GM19468 (cell line): Measurements from ENCODE around the gene CCDC171.
A peak's percentile ranks its signal among the peaks of the same experiment; 100 is the strongest.
"Not testable (repeated sequence)": the region's sequence is repeated elsewhere in the genome, so short reads cannot be mapped to it uniquely, and the experiment has no call there.

ENCODE experiments used
- ATAC-seq: cut with Tn5 transposase; IDR thresholded peaks from one replicate; pipeline ENCODE4 v1.9.1; 2021; ENCODE audit warnings: mild to moderate bottlenecking, moderate library complexity, moderate number of reproducible peaks; ENCODE audit not compliant: unreplicated experiment; ENCODE audit errors: extremely low read depth

CCDC171 gene

DNA sequence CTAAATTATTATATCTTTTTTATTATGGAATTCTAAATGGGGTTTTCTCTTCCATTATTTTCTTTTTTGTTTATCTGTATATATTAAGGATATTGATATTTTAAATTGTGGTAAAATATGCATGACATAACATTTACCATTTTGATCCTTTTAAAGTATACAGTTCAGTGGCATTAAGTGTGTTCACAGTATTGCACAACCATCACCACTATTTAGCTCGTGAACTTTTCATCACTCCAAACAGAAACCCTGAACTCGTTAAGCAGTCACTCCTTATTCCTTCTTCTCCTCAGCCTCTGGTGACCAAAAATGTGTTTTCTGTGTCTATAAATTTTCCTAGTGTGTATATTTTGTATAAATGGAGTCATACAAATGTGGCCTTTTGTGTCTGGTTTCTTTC, 188.2 kb downstream of the CCDC171 start:
- no peak for ATAC-seq

DNA sequence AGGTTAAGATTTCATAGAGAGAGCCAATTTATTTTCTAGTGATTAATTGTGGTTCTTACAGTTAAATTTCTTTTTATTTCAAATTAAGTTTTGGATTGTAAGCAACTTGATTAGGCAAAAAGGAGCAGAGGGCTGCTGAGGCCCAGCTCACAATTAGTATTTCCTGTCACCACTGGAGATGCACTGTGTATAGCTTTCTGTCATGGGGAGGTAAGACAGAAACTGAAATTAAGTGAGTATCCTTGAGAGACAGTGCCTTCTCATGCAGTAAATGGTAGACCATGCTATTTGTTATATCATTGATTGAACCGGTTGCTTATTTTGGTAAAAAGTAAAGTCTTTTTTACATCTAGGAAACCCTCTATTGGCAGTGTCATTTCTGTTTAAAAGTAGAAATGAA, 190.7 kb downstream of the CCDC171 start:
- ATAC-seq, result no peak

DNA sequence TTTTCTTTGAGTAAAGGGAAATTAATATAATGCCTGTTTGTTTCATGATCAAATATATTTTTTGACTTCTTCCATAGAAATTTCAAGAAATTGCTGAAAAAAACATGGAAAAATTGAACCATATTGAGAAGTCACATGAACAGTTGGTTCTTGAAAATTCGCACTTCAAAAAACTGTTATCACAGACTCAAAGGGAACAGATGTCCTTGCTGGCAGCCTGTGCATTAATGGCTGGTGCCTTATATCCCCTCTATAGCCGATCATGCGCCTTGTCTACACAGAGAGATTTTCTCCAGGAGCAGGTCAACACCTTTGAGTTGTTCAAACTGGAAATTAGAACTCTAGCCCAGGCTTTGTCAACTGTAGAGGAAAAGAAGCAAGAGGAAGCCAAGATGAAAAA, 191.4 kb downstream of the CCDC171 start:
- no peak for ATAC-seq

DNA sequence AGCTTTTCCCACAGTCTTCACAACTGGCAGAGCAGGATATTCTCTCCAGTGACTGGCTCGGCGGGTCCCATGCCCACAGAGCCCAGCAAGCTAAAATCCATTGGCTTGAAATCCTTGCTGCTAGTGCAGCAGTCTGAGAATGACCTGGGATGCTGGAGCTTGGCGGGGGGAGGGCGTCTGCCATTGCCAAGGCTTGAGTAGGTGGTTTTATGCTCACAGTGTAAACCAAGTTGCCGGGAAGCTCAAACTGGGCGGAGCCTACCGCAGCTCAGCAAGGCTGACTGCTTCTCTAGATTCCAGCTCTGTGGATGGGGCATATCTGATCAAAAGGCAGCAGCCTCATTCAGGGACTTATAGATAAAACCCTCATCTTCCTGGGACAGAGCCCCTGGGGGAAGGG, 194.1 kb downstream of the CCDC171 start:
- no peak for ATAC-seq

DNA sequence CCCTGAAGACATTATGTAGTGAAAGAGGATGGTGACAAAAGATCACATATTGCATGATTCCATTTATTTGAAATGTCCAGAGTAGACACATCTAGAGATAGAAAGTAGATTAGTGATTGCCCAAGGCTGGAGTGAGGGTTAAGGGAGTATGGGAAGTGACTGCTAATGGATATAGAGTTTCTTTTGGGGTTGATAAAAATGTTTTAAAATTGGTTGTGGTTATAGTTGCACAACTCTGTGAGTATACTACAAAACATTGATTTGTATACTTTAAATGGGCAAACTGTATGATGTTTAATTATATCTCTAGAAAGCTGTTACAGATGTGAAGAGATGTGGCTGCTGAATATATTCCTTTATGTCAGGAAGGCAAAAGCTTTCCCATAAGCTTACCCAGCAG, 202.8 kb downstream of the CCDC171 start:
- ATAC-seq, result no peak

DNA sequence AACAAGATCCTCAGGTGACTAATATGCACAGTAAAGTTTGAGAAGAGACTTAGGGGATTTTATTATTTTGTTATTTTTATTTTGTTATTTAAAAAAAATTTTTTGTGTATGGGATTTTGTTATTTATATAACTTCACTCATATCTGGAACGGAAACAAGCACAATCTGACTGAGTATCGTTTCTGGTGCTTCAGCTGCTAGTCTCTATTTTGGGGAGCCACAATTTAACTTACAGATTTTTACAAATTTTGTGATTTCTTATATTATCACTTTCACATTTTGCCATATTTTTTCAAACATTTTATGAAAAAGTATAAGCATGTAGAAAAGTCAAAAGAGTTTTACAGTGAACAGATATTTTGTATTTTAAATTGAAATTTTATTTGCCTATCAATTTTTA, 208.7 kb downstream of the CCDC171 start:
- no peak for ATAC-seq

DNA sequence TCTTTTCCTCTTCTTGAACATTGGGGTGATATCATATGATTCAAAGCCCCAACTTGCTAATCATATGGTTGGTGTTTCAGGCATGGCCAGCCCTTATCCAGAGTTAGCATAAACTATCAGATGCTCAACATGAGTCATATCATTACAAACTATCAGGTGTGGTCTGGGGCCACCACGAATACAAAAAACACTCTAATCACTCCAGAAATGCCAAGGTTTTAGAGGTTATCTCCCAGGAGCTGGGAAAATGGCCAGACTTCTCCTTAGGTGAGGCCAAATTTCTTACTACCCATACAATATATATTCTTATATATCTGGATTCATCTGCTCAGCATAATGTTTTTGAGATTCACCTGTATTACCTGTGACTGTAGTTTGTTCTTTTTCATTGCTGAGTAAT, 210.5 kb downstream of the CCDC171 start:
- no peak for ATAC-seq

DNA sequence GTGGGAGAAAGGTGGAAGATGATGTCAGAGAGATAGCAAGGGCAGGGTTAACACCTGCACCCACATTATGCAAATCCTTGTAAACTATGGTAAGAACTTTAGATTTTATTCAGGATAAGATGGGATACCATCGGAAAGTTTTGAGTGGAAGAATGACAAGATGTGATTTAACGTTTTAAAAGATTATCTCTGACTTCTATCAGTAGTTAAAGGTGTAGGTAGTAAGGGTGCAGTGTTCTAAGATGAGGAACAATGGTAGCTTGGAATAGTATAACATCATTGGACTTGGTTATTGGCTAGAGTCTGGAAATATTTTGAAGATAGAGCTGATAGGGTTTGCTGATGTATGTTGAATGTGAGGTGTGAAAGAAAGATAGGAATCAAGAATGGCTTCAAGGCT, 211.3 kb downstream of the CCDC171 start:
- no peak for ATAC-seq

DNA sequence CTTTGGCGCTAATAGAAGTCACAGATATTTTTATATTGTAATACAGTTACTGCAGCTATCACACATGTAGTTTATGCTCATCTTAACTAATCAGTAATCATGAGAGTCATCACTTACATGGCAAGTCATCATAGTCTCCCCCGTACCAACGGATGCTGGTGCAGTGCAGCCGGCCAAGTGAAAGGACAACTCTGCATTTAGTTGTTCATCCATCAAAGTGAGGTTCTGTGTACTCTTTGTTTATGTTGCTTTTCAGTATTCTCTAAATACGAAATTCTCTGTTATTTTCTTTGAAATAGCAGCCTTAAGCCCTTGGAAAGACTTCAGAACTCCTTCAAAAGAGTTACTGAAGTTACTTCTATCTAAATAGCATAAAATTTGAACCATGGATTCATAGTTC, 216.7 kb downstream of the CCDC171 start:
- no peak for ATAC-seq

DNA sequence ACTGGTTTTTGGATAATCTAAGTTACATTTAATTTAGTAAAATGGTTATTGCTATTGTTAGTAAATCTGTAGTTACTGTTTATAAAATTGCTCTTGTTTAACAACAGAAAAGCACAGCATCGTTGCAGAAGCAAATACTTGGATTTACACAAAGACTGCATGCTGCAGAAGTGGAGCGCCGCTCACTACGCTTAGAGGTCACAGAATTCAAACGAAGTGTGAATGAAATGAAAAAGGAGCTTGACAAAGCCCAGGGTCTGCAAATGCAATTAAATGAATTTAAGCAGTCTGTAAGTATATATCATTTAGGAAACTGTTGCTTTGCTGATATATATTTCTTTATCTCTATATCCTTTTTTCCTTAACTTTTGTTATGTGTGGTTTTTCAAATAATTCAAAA, 226.0 kb downstream of the CCDC171 start:
- ATAC-seq, result no peak

DNA sequence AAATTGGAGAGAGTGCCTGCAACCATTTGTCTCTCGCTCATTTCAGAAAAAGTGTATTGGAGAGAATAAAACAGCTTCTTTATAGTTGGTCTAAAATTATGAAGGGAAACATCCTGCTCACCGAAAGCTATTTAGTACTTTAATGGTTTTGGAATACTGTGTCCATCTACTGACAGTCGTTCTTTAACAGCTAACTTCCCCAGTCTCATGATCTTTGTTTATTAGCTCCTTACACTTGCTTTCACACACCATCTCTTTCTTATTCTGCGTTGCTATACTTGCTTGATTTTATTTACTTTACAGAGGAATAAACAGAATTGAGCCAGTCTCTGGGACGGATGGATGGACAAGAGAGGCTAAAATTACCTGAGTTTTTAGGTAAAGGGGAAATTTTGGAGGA, 229.3 kb downstream of the CCDC171 start:
- no peak for ATAC-seq

DNA sequence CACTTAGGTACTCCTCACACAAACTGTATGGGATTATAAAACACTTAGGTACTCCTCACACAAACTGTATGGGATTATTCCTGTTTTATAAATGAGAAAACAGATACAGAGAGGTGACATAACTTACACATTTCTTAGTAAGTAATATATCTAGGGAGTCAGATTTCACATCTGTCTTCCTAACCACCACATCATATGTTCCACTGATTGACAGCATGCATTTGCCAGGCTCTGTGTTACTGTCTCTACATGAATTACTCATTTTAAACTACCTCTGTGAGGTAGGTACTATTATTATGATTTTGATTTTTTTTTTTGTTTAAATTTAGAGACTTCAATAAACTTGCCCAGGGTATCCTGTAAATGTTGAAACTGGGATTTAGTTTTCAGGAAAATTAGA, 232.7 kb downstream of the CCDC171 start:
- no peak for ATAC-seq

DNA sequence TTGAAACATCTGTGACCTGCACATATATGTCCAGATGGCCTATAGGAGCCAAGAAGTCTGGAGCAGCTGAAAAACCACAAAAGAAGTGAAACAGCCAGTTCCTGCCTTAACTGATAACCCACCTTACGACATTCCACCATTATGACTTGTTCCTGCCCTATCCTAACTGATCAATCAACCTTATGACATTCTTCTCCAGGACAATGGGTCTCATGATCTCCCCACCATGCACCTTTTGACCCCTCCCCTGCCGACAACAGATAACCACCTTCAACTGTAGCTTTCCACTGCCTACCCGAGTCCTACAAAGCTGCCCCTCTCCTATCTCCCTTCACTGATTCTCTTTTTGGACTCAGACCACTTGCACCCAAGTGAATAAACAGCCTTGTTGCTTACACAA, 233.8 kb downstream of the CCDC171 start:
- ATAC-seq, result no peak

DNA sequence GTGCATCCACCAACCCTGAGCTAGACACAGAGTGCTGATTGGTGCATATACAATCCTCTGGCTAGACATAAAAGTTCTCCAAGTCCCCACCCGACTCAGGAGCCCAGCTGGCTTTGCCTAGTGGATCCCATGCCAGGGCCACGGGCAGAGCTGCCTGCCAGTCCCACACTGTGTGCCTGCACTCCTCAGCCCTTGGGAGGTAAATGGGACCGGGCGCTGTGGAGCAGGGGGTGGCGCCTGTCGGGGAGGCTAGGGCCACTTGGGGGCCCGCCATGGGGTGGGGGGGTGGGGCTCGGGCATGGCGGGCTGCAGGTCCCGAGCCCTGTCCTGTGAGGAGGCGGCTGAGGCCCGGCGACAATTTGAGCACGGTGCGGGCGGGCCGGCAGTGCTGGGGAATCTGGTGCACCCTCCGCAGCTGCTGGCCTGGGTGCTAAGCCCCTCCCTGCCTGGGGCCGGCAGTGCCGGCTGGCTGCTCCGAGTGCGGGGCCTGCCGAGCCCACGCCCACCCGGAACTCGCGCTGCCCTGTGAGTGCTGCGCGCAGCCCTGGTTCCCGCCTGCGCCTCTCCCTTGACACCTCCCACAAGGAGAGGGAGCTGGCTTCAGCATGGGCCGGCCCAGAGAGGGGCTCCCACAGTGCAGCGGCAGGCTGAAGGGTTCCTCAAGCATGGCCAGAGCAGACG, 257.5 kb downstream of the CCDC171 start:
- not testable (repeated sequence) for ATAC-seq

DNA sequence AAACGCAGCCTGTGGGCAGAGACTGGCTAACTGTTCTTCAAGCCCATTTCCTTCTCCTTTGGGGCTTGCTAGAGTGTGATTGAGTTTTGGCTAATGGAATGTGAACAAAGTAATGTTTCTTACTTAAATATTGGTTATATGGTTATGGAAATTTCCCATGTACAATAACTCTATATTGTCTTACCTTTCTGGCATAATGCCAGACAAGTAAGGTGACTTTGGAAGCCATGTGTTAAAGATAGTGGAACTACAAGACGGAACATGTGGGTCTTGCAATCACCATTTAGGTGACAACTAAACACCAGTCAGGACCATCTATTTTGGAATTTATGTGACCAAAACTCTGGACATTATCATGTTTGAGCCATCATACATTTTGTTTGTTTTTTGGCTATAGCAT, 260.2 kb downstream of the CCDC171 start:
- no peak for ATAC-seq

DNA sequence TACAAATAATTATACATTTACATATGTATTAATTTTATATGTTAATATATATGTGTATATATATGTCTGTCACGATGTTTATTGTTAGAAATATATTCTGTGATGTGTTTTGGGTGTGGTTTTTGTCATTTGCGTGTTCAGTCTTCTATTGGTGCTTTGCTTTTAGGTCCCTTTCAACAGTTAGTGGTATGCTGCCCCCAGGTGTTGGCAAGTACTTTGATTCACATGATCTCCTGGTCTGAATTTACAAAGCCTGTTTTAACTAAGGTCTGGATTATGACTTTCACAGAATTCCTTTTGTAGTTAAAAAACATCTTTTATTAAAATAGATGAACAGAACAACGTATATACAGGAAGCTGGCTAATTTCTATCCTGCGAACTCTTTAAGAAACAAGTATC, 271.5 kb downstream of the CCDC171 start:
- no peak for ATAC-seq

DNA sequence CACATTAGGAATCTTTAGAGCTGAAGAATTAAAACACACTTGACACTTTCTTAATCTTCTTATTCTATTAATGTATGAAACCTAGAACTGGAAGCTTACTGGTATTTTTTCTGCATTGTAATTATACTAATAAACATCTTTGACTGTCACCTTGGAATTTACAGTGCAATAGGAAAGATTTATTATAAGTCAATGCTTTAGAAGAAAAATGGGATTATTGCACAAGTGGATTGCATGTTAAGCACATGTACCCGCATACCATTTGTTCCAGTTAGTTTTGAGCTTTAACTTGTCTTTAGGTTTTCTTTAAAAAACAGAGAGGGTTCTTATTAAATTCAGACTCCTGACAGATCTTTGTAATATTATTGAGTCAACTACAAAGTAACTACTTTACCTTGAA, 278.5 kb downstream of the CCDC171 start:
- ATAC-seq, result no peak

DNA sequence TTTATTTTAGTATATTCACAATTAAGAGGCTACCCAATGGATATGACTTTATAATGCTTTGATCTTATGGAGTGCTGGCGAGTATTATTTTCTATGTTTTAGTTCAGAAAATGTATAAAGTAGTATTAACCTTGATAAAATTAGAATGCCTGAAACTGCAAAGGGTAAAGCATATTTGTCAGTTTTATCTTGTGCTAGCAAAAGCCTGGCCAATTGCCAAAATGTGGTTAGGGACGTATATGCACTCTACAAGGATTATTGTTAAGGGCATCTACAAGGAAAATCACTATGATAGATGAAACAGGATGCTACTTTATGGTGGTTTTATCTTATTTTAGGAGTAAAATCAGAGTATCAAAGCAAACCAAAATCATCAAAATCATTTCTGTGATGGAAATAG, 281.7 kb downstream of the CCDC171 start:
- ATAC-seq, result no peak

DNA sequence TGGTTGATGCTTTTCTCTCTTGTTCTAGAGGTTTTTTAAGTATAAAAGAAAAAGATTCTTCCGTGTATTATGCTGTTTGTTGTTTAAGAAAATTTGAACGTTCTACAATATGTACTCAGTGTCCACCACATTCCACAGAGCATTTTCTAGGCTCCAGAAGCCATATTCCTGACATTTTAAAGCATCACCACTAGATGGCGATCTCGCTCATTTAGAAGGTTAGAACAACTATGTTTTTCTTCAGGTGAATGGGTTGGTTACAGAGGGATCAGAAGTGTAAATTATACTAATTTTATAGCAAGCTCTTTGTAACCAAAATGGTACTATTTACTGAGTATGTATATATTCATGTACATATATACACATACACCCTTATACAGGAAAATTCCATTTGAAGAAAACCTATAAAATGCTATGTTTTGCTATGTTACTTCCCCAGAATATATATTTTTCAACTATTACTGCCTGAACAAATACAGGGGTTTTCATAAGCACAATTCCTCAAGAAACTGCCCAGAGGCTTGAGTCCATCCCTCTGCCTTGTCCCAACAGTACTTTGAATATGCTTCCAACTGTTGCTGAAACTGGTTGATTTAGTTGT, 284.3 kb downstream of the CCDC171 start:
- ATAC-seq, result peak; percentile 44

DNA sequence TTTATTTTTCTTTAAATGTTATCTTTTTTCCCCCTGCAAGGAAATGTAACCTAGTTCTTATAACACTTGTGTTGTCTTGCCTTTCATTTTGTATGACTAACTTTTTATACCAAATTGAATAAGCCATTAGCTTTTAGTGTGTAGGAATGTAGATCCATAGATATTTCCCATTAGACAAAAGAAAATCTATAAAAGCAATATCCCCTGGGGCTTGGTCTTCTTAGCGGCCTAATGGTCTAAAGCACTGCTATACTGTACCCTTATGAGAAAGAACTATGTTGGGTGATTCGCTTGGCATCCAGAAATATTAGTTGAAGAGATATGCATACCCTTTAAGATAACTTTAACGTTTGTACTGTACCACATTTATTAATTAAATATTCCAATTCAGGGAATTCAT, 289.2 kb downstream of the CCDC171 start:
- ATAC-seq, result no peak

DNA sequence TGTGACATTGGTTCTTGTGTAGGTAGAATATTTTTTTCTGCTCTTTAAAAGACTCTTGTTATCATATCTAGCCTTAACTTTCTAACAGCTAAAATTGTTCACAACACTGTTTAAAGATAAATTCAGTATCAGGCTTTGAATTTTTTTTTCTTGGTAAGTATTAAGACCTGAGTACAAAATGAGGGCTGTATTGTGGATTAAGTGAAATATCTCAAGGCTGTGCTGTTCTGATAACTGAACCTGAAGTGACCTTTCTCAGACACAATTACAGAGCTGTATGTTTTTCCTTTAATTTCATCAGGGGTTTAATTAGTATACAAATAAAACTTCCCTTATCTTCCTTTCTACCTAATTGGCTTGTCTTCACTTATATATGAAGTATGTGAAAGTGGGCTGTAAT, 290.5 kb downstream of the CCDC171 start:
- ATAC-seq, result no peak

DNA sequence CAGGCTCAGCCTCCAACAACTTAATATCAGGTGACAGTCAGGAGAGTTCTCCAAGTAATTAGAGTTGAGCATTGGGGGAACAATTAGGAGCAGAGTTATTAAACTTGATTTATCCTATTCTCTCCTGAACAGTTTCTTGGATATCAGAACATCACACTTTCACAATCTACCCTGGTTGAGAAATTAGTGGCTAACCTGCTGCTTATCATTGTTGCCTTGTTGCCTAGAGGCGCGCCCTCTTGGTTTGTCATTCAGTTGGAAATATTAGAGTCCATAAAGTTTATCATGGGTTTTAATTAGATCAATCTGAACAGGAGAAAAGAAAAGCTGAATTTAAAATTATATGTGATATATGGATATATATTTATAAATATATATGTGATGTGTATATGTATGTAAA, 291.1 kb downstream of the CCDC171 start:
- ATAC-seq, result no peak
